ENCODE data around the gene CARD19.
A peak's percentile ranks its signal among the peaks of the same experiment; 100 is the strongest.

Gene CARD19

DNA sequence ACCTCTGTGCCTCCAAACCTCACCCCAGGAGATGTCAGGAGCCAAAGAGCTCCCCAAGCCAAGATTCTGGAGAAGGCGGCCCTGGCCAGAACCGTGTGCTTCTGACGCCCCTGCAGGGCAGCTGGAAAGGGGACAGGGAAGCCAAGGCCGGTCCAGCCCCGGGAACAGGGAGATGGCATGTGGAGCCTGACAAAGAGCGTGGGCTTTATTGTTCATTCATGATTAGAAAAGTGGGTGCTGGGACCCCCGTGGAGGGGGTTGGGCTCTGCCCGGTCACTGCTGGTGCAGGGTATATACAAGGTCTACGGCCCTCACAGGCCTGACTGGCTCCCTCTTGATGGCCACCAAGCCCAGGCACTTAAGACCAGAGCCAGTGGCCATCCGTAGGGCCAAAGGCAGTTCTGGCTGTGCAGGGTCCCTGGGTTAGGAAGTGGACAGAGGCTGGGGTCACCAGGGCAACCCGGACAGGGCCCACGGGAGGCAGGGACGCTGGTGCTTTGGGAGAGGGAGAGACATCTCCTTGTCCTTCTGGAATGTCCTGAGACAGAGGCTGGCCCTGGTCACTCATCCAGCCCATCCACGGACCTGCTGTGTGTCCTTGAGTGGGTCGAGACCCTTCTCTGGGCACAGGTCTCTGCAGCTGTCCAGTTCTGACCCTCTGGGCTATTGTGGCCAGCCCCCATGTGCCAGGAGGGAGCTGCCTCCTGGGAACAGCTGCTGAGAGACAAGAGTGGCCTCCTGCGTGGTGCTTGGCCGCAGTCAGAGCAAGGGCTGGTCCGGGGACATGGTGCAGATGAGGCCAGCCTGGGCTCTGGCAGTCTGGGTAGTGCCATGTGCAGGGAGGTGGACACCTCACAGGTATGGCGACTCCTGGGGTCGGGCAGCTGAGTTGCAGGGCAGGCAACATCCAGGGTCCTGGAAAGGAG lies 25.6 kb downstream of the CARD19 start:
- no peak for DNase-seq

DNA sequence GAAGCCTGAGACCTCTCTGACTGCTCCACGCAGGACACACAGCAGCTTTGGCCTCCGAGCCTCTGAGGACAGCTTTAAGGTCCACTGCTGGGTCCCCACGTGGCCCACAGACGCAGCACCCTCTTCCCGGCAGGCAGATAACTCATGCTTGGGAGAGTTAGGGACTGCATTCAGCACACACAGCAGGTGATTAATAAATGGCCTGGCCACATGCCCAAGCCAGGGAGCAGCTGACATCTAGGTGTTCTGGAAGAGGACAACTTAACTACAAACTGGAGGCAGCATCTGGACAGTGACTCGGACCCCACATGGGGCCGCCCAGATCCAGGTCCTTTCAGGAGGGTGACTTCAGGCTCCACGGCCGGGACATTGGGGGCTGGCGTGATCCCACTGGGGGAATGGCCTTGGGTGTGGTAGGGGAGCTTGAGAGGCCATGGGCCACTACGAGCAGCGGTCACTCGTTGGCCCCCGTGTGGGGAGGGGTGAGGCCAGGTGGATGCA lies 26.8 kb downstream of the CARD19 start:
- no peak for DNase-seq

DNA sequence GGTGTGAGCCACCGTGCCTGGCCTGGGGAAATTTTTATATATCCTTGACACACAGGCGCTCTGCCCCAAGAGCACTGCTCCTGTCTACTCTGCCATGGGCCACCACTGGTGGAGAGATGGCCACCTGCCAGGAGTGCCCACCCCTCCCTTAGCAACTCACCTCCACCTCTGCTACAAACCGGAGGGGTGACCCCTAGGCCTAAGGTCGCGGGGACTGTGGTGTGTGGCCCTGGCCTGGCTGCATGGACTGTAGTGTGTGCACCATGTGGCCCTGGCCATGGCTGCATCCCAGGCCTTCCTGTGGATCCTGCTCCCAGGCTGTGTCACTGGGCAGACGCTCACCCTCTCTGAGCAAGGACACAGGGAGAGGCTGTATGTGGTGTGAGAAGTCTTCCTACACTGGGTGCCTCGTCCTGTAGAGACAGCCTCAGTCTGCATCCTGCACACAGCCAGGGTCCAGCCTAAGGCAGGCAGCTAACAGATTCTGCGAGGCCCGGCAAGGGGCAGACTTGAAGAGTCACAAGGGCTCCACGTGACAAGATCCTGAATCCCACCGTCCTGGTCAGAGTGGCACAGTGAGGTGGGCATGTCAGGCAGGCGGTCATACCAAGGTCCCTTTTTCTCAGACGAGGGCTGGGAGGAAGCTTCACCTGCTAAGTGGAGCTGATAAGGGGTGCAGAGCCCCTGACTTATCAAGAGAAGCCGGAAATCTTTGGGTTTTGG lies 27.7 kb downstream of the CARD19 start:
- DNase-seq = no peak

DNA sequence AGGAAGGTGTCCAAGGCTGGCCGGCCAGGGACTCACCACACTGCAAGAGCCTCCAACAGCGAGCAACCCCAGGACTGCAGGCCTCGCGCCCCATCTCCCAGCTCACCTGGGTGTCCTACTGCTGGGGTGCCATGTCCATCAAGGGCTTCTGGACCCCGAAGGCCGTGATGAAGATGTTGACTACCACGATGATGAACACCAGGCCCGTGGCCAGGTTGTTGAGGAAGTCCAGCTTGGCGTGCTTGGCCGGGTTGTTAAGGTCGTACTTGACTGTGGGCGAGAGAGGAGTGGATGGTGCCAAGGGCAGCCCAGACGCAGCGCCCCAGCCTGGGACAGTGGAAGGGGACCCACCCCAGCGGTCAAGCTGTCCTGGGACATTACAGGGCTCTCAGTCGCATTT lies 28.8 kb downstream of the CARD19 start:
- no peak for DNase-seq

DNA sequence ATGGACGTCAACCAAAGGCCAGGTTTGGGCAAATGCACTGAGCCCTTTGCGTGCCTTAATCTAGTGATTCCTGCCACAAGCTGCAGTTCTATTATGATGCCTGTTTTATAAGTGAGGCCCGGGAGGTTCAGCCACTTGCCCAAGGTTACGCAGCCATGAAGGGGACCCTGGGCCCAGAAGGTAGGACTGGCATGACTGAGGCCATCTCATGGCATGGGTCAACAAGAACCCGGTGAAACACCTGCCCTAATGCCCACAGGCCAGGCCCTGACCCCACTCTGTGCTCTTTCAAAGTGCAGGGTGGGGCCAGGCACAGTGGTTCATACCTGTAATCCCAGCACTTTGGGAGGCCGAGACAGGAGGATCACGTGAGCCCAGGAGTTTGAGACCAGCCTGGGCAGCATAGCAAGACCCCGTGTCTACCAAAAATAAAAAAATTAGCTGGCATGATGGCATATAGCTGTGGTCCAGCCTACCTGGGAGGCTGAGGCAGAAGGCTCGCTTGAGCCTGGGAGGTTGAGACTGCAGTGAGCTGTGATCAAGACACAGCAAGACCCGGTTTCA lies 29.4 kb downstream of the CARD19 start:
- no peak for DNase-seq

DNA sequence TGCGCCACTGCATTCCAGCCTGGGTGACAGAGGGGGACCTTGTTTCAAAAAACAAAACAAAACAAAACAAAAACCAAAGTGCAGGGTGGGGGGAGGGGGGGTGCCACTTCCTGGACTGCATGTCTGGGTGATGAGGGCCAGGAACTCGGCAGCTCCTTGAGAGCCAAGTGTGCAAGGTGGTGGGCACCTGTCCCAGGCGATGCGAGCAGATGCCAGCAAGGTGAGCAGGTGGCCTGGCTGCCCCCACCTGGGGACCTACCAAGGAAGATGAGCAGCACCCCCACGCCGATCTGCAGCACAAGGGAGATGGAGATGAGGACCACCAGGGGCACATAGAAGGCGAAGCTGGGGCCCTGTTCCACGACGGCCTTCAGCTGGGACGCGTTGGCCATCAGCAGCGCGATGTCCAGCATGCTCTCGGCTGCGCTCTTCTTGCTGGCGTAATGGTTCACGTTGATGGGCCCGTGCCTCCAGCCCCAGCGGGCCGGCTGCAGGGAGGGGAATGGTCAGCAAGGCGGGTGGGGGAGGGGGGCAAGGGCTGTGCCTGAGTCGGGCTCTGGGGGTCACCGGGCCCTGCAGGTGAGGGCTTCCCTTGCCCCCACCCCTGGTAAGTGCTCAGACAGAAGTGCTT lies 30.2 kb downstream of the CARD19 start:
- no peak for DNase-seq

DNA sequence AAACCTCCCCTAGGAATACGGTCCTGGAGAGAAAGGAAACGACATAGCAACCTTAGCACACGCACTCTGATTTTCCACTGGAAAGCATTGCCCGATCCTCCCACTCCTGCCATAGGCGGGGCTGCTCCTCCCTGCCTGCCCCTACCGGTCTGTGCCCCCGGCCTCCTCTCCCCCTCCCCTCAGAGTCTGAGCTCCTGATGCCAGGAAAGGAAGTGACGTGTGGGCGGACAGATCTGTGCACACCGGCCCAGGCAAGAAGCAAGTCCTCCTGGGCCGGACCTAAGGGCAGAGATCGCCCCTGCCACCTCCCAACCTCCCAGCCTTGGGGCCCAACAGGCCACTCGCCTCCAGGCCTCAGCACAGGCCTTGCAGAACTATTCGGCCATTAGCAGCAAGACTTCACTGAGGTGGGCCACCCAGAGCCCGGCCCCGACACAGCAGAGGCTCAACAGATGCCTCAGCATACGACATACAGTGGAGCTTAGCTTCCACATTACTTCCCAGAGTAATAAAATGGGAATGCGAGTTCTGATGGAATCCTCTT lies 30.9 kb downstream of the CARD19 start:
- DNase-seq = no peak

DNA sequence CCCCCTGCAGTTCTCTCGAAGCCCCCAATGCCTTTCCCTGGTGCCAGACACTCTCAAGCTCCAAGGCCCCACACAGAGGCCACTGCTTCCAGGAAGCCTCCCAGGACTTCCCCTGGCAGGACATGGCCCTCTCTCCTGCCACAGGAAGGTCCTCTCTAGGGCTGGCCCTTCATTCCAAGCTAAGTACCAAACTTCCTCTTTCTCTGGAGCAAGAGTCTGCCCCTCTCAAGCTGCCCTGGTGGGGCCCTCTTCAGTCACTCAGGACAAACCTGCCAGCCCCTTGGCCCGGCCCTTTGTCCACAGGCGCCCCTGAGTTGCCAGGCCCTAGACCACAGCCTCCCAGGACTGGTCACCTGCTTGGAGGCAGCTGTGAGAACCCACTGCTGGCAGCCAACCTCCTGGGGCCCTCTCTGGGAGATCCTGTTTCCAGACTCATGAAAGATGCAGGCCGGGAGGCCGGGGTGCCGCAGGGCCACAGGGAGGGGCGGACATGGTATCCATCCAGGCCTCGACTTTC lies 31.4 kb downstream of the CARD19 start:
- DNase-seq = no peak

DNA sequence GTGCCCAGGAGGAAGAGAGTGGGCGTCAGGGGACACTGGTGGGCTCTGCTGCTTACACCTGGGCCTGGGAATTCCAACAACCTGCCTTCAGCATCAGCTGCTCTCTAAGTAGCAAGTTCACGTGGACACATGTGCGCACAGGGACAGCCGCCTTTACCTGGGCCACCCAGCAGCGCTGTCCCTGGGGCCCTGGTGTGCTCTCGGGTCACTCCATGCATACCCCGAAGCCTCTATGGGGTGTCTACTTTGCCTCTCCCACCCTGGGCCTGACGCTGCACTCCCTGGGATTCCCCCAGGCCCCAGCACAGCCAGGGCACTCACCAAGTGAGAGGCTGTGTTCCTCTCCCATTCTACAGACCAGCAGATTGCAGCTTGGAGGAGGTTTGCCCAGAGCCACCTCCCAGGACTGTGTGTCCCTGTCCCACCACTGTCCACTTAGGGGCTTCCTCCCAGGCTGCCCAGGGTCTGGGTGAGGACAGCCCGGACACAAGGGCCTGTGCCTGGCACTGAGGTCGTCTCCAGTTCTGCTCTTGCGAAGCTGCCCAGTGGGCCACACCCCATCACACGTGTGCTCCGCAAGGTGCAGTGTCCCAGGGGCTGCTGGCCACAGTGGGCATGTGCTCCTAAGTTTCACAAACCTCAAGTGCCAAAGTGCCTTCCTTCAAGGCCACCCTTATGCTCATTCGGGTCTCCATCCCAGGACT lies 32.1 kb downstream of the CARD19 start:
- DNase-seq = no peak

DNA sequence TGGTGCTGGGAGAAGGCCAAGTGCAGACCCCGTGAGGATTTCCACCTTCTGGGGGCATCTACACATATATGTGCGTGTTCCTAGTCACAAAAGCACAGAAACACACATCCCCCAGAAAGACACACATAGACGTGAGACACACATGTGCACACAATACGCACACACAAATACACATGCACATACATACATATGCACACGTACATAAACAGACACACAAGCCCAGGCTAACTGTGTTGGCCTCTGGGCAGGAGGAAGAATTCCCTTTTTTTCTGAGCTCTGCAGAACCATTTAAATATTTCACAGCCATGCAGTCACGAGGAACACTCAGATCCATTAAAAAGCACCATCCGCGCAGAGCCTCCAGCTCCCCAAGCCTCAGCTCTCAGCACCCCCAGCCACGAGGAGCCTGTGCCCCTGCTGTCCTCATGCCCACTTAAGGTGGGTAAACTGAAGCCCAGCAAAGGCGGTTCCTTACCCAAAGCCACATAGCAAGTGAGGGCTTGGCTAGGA lies 32.8 kb downstream of the CARD19 start:
- DNase-seq = no peak

DNA sequence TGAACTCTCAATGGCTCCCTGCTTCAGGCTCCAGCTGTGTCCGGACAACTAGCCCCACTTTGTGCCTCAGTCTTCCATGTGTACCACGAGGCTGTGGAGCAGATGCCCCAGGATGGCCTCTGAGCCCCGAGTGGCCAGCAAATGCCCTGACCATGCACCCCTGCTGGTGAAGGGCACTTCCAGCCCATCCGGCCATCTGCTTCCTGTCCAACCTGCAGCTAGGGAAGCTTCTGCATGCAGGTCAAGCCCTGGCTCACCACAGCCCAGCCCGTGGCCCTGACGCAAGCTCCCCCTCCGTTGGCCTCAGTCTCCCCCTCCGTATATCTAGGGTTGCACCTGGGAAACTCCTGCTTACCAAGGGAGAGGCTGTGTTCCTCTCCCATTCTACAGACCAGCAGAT lies 33.3 kb downstream of the CARD19 start:
- no peak for DNase-seq

DNA sequence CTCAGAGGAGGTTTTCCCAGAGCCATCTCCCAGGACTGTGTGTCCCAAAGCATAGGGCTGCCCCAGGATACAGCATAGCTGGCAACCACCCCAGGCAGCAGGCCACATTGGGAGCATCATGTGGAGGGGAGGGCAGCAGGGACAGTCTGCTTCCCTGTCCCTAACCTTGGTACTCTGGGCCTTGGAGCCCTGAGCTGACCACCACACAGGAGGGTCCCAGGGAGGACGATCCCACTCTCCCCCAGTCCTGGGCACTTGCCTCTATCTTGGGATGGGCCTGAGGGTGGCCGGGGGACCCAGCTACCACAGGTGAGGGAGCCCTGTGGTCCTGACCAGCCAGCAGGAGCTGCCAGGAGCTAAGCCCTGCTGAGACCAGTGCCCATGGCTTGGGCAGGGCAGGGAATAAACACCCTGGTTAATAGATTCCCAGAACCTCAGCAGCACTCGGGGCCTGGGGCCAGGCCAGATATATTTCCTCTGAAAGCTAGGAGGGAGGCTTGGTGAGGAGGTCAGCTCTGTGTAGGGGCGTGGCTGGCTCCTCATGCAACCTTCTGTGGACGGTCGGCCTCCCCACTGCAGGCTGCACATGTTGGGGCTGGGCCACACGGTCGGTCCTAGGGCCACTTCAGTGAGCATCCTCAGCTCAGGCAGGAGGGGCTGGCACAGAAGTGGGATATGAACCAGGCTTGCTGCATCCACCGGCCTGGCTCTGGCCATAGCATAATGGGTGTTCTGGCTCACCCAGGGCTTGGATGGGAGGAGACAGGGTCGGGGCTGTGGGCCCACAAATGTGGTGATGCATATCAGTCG lies 33.9 kb downstream of the CARD19 start:
- DNase-seq = no peak

DNA sequence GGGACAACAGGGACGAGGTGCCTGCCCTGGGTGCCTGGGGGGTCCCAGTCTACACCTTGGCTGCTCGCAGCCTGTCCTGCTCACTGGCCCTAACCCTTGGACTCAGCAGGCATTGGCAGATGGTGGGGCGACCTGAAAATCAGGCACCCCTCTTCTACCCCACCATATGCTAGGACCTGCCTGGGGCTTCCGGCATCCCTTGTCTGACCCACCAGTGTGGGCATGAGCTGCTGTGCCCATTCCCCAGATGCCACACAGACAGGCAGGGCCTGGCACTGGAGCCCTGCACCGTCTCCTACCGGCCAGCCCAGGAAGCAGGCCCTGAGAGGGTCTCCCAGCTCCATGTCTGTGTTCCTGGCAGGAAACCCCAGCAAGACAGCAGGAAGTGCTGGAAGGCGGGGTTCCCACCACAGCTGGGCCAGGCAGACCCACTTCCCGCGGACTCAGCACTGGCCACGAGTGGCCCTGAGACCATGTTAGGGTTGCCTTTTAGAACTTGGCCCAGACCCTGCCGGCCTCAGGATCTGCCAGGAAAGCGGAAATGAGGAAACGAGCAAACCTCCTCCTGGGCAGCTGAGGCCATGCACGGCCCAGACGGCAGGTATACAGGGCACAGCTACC lies 35.0 kb downstream of the CARD19 start:
- DNase-seq = no peak

DNA sequence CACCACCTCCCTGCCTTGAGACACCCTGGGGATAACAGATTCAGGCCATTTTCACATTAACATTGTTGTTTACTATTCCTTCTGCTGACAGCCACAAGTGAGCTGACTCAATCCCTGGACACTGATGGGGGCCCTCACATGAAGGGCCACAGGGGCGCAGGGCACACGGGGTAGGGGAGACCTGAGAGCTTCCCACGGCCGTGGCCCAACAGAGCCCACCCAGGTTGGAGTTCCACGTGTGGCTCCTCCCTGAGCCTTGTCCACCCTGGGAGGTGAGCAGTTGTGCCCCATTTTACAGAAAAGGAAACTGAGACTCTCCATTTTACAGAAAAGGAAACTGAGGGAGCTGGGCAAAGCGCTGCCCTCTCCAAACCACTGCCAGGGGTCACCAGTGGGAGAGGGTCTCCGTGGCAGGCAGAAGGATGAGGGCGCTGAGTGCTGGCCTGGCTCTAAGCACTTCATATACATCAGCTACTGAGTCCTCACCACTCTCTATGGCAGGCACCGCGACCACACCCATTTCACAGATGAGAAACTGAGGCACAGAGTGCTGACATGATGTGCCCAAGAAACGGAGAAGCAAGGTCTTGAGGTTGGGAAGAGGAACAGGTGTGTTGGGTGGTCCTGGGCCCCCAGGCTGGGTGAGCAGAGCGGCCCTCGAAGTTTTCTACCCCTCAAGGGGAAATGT lies 35.7 kb downstream of the CARD19 start:
- no peak for DNase-seq

DNA sequence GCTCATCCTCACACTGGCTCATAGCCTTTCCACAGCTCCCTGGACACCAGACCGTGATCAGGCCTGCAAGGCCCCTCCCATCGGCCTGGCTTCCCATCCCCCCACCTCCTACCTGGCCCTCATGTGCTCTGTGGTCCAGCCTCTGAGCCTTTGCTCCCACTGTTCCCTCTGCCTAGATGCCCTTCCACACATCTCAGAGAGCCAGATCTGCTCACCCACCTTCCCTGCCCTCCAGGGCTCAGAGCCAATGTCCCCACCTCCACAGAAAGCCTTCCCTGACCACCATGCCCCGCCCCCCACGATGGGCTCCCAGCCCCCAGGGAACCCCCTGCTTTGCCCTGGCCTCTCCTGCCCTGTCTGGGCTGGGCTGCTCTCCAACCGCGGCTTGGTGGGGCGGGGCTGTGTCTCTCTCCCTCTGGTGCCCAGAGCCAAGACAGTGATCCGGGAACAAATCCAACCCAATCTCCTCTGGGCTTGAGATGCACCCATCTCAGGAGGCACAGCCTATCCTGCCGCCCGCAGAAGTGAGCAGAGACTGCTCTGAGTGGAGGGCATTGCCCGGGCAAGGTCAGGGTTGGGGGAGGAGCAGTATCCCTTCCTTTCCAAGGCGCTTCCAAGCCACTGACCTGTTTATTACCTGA lies 36.4 kb downstream of the CARD19 start:
- DNase-seq = no peak

DNA sequence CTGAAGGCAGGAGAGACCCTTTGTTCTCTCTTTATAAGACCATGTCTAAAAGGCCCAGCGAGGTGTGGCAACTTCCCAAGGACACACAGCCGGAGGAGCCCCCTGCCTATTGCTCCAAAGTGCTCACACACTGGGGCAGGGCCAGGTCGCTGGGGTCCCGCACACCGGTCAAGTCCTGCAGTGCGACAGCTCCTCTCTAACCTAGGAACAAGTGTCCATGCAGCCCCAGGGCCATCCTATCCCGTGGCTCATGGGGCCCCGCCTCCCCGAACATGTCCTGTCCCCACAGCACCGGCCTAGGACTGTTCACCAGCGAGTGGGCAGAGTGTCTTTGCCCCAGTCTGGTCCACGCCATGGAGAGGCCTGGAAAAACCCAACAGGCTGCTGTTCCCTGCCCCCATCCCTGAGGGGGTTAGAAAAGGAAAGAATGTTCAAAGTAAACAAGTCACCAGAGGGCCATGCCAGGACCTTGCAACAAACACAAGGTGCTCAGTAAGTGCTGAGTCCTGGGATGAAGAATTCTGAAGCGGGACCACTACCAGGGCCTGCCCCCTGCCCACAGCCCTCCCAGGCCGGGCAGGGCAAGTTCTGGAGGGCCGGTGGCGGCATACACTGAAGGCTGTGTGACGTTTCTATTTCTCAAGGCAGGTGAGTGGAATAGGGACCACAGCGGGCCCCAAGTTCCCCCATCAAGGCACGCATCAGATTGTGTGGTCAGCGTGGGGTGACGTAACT lies 37.1 kb downstream of the CARD19 start:
- no peak for DNase-seq

DNA sequence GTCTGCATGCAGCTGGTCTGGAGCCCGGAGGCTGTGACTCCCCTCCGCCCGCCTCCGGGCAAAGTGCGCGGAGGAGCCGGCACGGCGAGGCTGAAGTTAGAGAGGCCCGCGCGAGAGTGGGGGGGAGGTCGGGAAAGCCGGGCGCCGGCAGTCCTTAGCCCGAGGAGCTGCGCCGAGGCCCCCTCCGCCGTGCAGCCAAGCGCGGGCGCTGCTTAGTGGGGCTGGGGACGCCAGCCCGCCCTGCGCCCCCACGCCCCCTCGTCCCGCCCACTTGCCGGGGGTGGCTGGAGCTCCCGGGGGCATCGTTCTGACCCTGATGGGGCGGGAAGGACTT lies 37.6 kb downstream of the CARD19 start:
- DNase-seq = peak; percentile 62

DNA sequence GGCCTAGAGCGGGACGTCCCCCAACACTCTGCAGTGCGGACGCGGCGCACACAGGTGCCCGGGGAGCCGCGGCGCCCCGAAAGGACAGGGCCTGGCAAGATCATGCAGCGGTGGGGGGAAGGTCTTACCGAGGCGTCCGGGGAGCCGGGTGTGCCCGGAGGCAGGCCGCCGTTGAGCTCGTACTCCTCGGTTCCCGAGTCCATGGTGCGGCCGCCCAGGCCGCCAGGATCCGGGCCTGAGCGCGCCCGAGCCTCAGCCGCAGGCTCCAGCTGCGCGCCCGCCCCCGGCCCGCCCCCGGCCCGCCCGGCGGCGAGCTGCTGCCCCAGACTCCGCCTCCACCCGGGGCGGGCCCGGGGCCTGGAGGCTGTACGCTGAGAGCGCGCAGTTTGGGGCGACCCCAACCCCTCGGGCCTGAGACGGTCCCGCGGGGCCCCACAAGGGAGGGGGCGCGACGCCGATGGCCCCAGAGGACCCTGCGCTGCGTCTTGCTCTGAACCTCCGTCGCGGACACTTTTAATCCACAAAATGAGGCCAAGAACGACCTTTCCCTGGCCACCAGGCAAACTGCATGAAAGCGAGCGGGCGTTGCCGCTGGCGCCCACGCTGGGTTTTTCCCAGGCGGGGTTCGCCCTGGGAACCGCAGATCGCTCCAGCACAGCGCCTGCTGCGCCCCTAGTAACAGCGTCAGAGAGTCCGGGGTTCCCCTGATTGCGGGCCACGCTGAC lies 38.2 kb downstream of the CARD19 start, which contains the start of gene NINJ1:
Gene NINJ1, minus strand, starts transcription at position 237 of the 725 bp plus-strand sequence. Its CDS starts 34 bp downstream, at position 203.
- peak; percentile 29 for DNase-seq

All from amniotic stem cell (primary cell).